Thoracic aorta (tissue), 2 donors: Measurements from ENCODE around the gene LEFTY1. TPM values are rescaled to one million over a fixed set of nuclear protein-coding genes. Genes with fewer than 3 reads are reported as not detected.
A peak's percentile ranks its signal among the peaks of the same experiment; 100 is the strongest.
"Not testable (repeated sequence)": the region's sequence is repeated elsewhere in the genome, so short reads cannot be mapped to it uniquely, and the experiment has no call there.

Experiments
- ATAC-seq: fragments of 150-250 bp; one replicate; pipeline ENCODE4 v1.8.0; 2017; ENCODE audit warnings: low read depth; ENCODE audit not compliant: insufficient number of reproducible peaks, low FRiP score
- DNase-seq: peaks from one replicate; pipeline ENCODE4 v3.0.0-alpha.2; 2020; ENCODE audit warnings: low spot score
- H3K27ac ChIP-seq, 2 donors: fragments of 200-600 bp; sonication (generic); 1 replicate in 1 of 2; 2 replicates in 1 of 2; pipeline ENCODE4 v1.5.1; 2016; ENCODE audit warnings: mild to moderate bottlenecking in 2 of 2, moderate library complexity in 2 of 2
- H3K27me3 ChIP-seq: fragments of 200-600 bp; sonication (generic); replicated peaks from 2 replicates; pipeline ENCODE4 v1.6.0; 2016; ENCODE audit warnings: mild to moderate bottlenecking; ENCODE audit not compliant: insufficient read depth
- H3K36me3 ChIP-seq: fragments of 200-600 bp; sonication (generic); one replicate; pipeline ENCODE4 v1.5.1; 2016
- H3K4me1 ChIP-seq, 2 donors: fragments of 200-600 bp; sonication (generic); 1 replicate in 1 of 2; 2 replicates in 1 of 2; pipeline versions ENCODE4 v1.5.1 to v1.6.0; 2016; ENCODE audit warnings: low read depth in 2 of 2, mild to moderate bottlenecking in 1 of 2; ENCODE audit not compliant: control insufficient read depth in 1 of 2
- H3K4me3 ChIP-seq: fragments of 200-600 bp; sonication (generic); 2 replicates; pipeline ENCODE4 v1.5.1; 2016; ENCODE audit warnings: mild to moderate bottlenecking
- H3K9me3 ChIP-seq: fragments of 200-600 bp; sonication (generic); 2 replicates; pipeline ENCODE4 v1.5.1; 2016
- CTCF ChIP-seq: fragments of 200-600 bp; sonication (generic); IDR thresholded peaks from one replicate; pipeline ENCODE4 v1.5.1; 2019; ENCODE audit warnings: antibody characterized with exemption
- total RNA-seq, 2 donors: library from RNA; depleted of rRNA; stranded (reverse); fragments of >200 nt; gene quantifications; one replicate each; pipeline versions ENCODE4 v1.1.0 to v1.2.3, GENCODE V29; 2016

Gene LEFTY1
- total RNA-seq, 2 donors from 2014 or later = not detected

GRCh38 chr1:225840223-225840610 lies 48.7 kb downstream of the LEFTY1 start:
- TF ChIP-seq CTCF = no peak
- peaks cover 21% of the 10 kb centered on the region for H3K36me3 ChIP-seq

GRCh38 chr1:225838793-225839192 lies 50.2 kb downstream of the LEFTY1 start:
- ATAC-seq (no peak), DNase-seq (no peak)
- Histone ChIP-seq H3K27me3 (no peaks in the 10 kb centered on the region), H3K27ac (no peak overlapping the region), H3K4me3 (no peak overlapping the region), H3K9me3 (no peaks in the 10 kb centered on the region), H3K4me1 (peaks cover 9 to 20% of the 10 kb centered on the region in 2 donors), H3K36me3 (peaks cover 14% of the 10 kb centered on the region)
- no peak for TF ChIP-seq CTCF

More at GRCh38 chr1:225840223-225840610, 48.7 kb downstream of the LEFTY1 start:
- ATAC-seq (no peak), DNase-seq (no peak)
- no peak overlapping the region for H3K4me3 ChIP-seq
- H3K9me3 ChIP-seq = no peaks in the 10 kb centered on the region
- H3K4me1 ChIP-seq = peaks cover under 1 to 11% of the 10 kb centered on the region in 2 donors
- no peak overlapping the region for H3K27ac ChIP-seq
- no peaks in the 10 kb centered on the region for H3K27me3 ChIP-seq

- not testable (repeated sequence) for H3K27me3 ChIP-seq, DNase-seq, H3K4me3 ChIP-seq, ATAC-seq, H3K9me3 ChIP-seq
- peaks cover 9 to 20% of the 10 kb centered on the region in 2 donors for H3K4me1 ChIP-seq
- peak overlapping the region; percentile 31 to 35 for H3K27ac ChIP-seq
- H3K36me3 ChIP-seq = peaks cover 20% of the 10 kb centered on the region
These were observed 52.6 kb downstream of the LEFTY1 start for GRCh38 chr1:225836296-225836695.

Other genes starting within 250 kb of the LEFTY1 start
- 100 to 1,000 TPM; 111 to 119 TPM for gene ENAH, start 236.0 kb downstream of the LEFTY1 start, total RNA-seq
- gene SRP9, start 111.3 kb downstream of the LEFTY1 start, total RNA-seq = 100 to 1,000 TPM; 130 to 131 TPM
- gene EPHX1, start 79.0 kb downstream of the LEFTY1 start, total RNA-seq = 10 to 100 TPM; 58.9 to 77.6 TPM
- gene TMEM63A, start 6.8 kb downstream of the LEFTY1 start, total RNA-seq = 100 to 1,000 TPM in 1 of 2 donors, 10 to 100 TPM in 1; 75.1 to 105 TPM
- gene PYCR2, start 35.1 kb upstream of the LEFTY1 start, total RNA-seq = 10 to 100 TPM; 46.6 to 50.2 TPM
- gene LEFTY2, start 52.1 kb upstream of the LEFTY1 start, total RNA-seq = 1 to 10 TPM; 6.2 to 9.4 TPM
- 10 to 100 TPM; 19.1 to 33.2 TPM for gene SDE2, start 110.2 kb upstream of the LEFTY1 start, total RNA-seq
- gene H3-3A, start 173.6 kb upstream of the LEFTY1 start, total RNA-seq = 100 to 1,000 TPM; 226 to 258 TPM